NK-92 (cell line): ENCODE results near the gene CXCL17.

Experiments
- DNase-seq: peaks from one replicate; lab custom pipeline; 2025; ENCODE audit not compliant: unreplicated experiment; lab: John Stamatoyannopoulos, UW

The CXCL17 gene

GRCh38 chr19:42424712-42425131 lies 18.0 kb downstream of the CXCL17 start:
- no peak for DNase-seq

- no peak for DNase-seq
These were observed 18.4 kb downstream of the CXCL17 start for GRCh38 chr19:42424345-42424707.

- no peak for DNase-seq
These were observed 19.0 kb downstream of the CXCL17 start for GRCh38 chr19:42423462-42424344.

DNA sequence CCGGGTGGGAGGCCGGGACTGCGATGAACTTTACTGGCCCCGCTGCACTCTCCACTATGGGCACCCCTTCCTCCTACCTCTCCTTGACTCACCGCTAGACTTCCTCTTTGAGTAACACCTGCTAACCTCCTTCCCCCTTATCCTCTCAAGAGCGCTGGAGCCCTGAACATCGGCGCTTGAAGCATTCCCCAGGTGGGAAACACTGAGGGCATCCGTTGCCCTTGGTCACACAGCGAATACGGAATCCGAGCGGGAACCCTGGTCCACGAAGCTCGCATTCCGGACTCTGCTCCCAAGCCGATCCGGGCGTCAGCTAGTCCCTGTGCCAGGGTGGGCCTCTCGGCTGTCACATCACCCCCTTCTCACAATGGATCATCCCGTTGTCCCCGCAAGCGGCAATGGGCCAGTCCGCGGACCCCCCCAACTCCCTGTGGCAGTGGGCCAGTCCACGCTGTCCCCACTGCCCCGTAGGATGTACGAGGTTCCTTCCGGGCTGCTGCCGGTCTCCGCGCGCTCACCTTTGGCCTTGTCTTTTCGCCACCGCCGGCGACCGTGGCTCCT lies 19.8 kb downstream of the CXCL17 start:
- DNase-seq, result no peak

GRCh38 chr19:42422092-42422900 lies 20.4 kb downstream of the CXCL17 start:
- no peak for DNase-seq

- no peak for DNase-seq
These were observed 21.1 kb downstream of the CXCL17 start for GRCh38 chr19:42421591-42422031.

DNA sequence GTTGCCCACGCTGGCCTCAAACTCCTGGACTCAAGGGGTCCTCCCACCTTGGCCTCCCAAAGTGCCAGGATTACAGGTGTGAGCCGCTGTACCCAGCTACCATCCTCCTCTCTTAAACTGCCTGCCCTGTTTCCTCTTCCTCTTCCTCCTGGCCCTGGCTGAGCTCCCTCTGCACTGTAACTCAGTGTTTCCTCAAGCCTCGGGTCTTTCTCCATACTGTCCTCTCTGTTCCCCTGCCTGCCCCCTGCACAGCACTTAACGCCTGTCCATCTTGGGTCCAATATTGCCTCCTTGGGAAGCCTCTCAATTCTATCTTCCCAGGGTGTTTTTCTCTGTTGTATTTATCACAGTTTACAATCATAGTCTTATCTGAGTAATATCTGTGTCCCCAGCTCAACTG lies 21.6 kb downstream of the CXCL17 start:
- no peak for DNase-seq

DNA sequence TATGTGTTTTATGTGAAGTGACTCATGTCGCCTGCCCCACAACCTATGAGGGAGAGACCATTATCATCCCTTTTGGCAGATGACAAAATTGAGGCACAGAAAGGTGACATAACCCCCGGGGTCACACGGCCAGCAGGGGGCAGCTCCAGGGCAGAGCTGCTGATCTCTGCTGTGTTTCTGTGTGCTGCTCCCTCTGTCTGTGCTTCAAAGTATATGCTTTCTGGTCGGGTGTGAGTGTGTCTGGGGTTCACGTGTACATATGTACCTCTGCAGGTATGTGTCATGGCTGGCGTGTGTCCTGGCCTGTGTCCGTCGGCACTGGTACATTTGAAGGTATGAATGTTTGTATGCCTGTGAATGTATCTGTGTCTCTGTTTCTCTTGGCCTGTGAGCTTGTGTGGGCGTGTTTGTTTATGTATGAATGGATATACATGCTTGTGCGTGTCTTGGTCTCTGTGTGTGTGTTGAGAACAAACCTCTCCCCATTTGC lies 22.6 kb downstream of the CXCL17 start:
- no peak for DNase-seq

- DNase-seq, result no peak
These were observed 23.4 kb downstream of the CXCL17 start for GRCh38 chr19:42419309-42419708.

- no peak for DNase-seq
These were observed 30.1 kb downstream of the CXCL17 start for GRCh38 chr19:42412661-42413076.

- no peak for DNase-seq
These were observed 30.5 kb downstream of the CXCL17 start for GRCh38 chr19:42412227-42412626.

DNA sequence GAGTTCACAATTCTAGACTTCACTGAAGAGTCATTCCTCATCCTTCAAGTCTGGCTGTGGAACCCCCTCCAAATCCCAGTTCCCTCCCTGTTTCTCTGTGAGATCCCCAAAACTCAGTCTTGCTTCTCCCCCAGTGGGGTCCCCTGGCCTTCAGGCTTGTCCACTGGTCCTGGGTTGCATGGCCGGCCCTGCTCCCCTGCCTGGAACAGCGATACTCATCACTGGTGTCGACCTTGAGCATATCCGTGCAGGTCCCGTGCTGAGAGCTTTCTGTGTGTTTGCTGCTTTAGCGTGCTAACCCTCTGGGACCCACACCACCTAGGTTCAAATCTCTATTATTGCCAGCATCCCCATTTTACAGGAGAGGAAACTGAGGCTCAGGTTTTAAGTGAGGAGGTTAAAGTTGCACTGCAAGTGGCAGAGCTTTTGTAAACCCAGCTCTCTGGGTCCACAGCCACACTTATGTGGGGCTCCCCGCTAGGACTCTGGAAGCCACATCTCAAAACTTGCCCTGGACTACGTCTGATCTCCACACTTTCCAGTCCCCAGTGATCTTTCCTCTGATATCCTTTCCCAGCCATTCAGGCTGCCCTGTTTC lies 31.1 kb downstream of the CXCL17 start:
- DNase-seq, result no peak

DNA sequence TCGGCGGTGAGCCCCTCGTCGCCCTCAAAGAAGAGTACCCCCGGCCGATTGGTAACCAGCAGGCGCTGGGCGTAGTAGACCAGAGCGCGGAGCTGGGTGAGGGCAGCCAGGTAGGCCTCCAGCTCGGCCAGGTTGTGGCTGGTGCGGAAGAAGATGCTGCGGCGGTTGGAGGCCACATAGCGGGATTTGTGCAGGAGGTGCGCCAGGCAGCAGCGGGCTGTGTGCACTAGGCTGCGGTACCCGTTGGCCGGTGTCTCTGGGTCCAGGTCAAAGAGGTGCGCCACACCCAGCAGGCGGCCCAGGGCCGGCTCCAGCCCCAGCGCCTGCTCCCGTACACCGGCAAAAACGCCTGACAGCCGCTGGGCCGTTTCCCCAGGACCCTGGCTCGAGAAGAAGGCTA lies 32.4 kb downstream of the CXCL17 start:
- DNase-seq, result no peak

DNA sequence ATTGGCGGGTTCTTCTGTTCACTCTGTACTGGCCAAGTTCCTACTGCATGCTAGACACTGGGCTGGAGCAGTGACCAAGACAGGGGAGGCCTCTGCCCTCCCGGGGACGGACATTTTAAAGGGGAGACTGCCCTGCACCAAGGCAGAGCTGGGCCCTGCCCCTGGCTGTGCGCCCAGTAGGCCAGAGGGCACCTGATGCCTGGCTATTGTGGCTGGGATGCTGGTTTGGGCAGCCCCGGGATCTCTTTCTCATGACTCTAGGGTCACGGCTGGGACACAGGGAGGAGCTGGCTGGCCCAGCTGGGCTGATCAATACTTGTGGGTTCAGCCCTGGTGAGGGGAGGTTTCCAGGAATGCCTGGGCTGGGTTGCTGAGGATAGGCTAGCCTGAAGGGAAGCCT lies 33.3 kb downstream of the CXCL17 start:
- no peak for DNase-seq

- DNase-seq, result no peak
These were observed 35.0 kb downstream of the CXCL17 start for GRCh38 chr19:42407816-42408175.

- no peak for DNase-seq
These were observed 35.5 kb downstream of the CXCL17 start for GRCh38 chr19:42407085-42407815.

DNA sequence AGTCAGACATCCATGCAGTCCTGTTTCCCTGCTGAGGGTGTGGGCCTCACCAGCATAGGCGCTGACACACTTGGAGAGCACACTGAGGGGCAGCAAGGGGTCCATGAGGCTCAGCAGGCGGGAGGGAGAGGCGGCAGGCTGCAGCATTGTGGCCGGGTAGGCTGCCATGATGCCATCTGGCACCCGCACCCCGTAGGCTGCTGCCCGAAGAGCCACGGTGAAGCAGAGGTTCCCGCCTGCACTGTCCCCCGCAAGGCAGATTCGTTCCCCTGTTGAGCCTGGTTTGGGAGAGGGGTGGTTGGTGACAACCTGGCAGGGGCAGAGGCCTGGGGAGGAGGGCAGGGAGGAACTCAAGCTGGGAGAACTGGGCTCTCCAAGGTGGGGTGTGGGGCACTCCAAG lies 36.6 kb downstream of the CXCL17 start:
- no peak for DNase-seq

- no peak for DNase-seq
These were observed 39.2 kb downstream of the CXCL17 start for GRCh38 chr19:42403586-42403985.

GRCh38 chr19:42402376-42403116 lies 40.2 kb downstream of the CXCL17 start:
- no peak for DNase-seq
